Measurements from ENCODE around the gene MXD1.
A peak's percentile ranks its signal among the peaks of the same experiment; 100 is the strongest.
"Not testable (repeated sequence)": the region's sequence is repeated elsewhere in the genome, so short reads cannot be mapped to it uniquely, and the experiment has no call there.

The MXD1 gene

GRCh38 chr2:69914950-69915945 lies at the start of gene MXD1:
Gene MXD1, plus strand, starts transcription at chr2:69915109. Its CDS starts 222 bp downstream, at chr2:69915331.
- DNase-seq (ENCODE audit: low read depth in 3 of 3), result peak in 1 of 3 experiments; percentile 100

DNA sequence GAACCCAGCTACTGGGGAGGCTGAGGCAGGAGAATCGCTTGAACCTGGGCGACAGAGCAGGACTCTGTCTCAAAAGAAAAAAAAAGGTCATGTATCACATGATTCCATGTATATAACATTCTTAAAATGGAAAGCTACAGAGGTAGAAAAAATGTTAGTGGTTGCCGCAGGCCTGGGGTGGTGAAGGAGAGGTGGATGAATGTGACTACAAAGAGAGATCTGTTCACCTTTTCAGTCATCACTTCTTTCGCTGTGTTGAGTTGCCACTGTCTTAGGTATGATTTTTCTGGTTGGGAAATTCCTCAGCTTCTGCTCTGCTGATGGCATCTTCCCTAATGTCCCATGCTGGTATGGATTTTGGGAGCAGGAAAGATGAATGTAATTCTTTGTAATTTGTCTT lies 26.5 kb upstream of the MXD1 start:
- DNase-seq (ENCODE audit: low read depth in 3 of 3), result no peak

DNA sequence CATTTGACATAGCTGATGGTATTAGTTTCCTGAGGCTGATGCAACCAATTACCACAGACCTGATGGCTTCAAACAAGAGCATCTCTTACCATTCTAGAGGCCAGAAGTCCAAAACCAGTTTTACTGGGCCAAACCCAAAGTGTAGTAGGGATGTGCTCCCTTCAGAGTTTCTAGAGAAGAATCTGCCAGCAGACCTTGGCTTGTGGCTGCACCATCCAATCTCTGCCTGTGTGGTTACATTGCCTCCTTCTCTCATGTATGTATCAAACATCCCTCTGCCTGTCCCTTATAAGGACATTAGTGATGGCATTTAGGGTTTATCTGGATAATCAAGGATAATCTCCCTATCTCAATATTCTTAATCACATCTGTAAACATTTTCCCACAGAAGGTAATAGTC lies 25.6 kb upstream of the MXD1 start:
- DNase-seq (ENCODE audit: low read depth in 3 of 3), result no peak

DNA sequence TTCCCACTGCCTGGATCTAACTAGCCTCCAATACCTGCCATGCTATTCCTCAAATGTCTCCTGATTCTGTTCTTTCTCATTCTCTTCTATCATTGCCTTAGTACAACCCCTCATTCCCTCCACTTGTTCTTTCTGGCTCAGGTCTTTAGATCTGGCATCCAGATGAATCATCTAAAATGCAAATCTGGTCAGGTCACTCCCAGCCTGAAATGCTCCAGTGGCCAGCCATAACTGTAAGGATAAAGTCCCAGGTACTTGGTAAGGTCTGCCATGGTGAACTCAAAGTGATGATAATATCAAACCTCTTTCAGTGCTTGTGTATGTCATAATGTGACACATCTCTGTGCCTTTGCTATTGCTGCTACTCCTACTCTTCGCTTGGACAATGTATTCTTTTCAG lies 24.0 kb upstream of the MXD1 start:
- DNase-seq (ENCODE audit: low read depth in 3 of 3), result no peak

- not testable (repeated sequence) for DNase-seq (ENCODE audit: low read depth in 3 of 3)
Measured at GRCh38 chr2:69892838-69893424, 22.0 kb upstream of the MXD1 start.

GRCh38 chr2:69893684-69894551 lies 21.0 kb upstream of the MXD1 start, which contains the start of gene SNRNP27:
Gene SNRNP27, plus strand, starts transcription at chr2:69893956. Its CDS starts 29 bp downstream, at chr2:69893985.
- peak; percentile 66 to 79 (median 74) for DNase-seq (ENCODE audit: low read depth in 3 of 3)

DNA sequence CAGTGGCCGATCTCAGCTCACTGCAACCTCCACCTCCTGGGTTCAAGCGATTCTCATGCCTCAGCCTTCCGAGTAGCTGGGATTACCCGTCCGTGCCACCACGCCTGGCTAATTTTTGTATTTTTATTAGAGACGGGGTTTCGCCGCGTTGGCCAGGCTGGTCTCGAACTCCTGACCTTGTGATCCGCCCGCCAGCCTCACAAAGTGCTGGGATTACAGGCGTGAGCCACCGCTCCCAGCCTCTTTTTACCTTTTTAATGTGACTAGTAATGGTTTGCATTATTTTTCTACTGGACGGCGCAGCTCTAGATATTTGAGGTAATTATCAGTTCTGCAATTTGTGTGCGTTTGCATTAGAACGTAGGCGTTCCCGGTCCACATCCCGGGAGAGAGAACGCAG lies 20.2 kb upstream of the MXD1 start:
- DNase-seq (ENCODE audit: low read depth in 3 of 3), result not testable (repeated sequence)

DNA sequence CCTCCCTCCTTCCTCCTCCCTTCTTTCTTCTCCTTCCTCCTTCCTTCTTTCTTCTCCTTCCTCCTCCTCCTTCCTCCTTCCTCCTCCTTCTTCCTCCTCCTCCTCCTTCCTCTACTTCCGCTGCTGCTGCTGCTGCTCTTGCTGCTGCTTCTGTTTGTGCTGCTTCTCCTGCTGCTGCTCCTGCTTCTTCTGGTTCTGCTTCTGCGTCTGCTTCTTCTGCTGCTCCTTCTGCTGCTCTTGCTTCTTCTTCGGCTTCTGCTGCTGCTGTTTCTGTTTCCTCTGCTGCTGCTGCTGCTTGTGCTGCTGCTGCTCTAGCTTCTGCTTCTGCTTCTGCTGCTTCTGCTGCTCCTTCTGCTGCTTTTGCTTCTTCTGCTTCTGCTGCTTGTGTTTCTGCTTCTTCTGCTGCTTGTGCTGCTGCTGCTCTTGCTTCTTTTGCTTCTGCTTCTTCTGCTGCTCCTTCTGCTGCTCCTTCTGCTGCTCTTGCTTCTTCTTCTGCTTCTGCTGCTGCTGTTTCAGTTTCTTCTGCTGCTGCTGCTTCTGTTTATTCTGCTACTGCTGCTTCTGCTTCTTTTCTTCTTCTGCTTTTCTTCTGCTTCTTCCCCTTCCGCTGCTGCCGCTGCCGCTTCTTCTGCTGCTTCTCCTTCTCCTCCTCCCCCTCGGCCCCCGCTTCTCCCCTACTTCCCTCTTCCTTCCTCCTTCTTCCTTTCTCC lies 12.5 kb upstream of the MXD1 start:
- no peak for DNase-seq (ENCODE audit: low read depth in 3 of 3)

GRCh38 chr2:69907216-69907615 lies 7.7 kb upstream of the MXD1 start:
- no peak for DNase-seq (ENCODE audit: low read depth in 3 of 3)

DNA sequence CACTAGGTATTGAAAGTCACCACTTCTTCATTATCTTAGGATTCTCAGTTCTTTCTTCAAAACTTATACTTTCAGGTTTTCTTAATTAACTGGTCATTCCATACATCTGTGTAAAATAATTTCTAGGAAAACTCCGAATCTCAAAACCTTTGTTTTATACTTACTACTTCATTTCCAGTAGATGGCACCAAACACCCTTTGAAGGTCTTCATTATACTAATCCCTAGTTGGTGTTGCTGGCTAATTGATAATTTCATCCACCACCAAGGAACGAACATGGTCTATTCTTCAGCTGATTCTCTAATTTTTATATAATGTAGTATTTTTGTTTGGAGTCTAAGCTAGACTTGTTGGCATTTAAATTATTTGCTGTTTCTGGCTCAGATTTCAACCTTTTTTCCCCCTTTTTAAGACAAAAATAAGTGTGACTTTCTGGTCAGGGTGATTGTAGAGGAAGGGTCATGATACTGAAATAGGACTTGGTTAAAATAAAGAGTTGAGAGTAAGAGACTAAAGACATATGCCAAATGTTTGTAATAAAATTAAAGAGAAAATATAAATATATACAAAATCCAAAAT lies 2.8 kb upstream of the MXD1 start:
- DNase-seq (ENCODE audit: low read depth in 3 of 3), result no peak

- peak in 2 of 3 experiments; percentile 99 to 100 for DNase-seq (ENCODE audit: low read depth in 3 of 3)
Measured at GRCh38 chr2:69914164-69914949, 552 bp upstream of the MXD1 start.

DNA sequence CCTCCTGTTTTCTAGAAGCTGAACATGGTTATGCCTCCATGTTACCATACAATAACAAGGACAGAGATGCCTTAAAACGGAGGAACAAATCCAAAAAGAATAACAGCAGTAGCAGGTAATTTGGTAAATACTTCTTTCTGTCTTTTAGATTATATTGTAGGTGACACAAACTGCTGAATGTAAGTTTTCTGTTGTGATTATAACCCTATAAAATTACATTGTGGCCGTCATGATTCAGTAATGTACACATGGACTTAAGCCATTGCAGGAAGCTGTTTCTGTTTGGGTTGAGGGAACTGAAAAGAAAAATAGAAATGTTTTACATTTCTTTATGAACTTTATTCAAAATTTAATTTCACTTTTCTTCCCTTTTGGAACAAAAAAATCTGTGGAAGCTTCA lies 1.2 kb downstream of the MXD1 start:
- DNase-seq (ENCODE audit: low read depth in 3 of 3), result no peak

DNA sequence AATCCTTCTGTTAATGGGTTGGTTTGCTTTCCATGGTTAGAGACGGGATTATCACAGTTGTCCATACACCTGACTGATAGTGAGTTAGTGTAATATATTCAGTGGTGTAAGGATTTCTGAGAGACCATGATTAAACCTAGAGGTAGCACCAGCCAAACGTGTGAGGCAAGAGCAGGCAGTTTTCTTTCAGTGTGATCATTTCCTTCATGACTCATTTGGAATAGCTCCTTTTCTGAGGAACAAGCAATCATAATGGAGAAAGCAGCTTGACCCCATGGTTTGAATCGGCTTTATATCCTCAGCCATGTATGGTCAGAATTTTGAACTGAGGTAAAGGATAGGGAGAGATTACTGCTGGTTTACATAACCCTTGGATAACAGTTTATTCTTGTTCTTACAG lies 2.9 kb downstream of the MXD1 start:
- no peak for DNase-seq (ENCODE audit: low read depth in 3 of 3)

DNA sequence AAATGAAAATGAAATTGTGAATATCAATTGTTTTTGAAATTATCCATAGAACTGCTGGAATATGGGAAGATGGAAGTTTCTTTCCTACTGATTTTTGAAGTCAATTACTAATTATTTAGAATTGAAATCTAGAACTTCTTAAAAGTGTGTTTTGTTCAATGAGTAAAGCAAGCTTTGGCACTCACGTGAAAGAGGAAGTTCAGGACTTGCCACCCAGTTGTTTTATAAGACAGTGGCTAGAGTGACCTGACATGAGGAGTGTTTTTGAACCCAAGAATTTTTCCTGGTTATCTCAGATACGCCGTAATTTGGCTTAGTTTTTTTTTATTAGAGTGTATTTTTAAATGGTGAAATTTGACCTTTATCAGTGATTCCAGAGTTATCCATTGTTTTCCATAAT lies 3.5 kb downstream of the MXD1 start:
- no peak for DNase-seq (ENCODE audit: low read depth in 3 of 3)

DNA sequence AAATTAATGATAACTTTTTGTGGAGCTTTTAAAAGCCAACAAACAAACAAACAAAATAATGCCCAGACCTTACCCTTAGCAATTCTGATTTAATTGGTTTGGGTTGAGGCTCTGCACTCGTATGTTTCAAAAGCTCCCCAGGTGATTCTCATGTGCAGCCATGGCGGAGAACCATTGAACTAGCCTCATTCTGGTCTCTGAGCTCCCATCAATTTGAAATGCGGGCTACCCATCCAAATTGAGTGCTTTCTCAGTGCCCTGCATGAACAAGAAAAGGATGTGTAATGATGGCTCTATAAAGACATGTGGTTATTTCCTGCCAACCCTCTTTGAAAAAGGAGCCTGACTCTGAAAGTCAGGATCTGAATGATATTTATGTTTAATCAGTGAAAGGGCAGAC lies 8.2 kb downstream of the MXD1 start:
- DNase-seq (ENCODE audit: low read depth in 3 of 3), result no peak

DNA sequence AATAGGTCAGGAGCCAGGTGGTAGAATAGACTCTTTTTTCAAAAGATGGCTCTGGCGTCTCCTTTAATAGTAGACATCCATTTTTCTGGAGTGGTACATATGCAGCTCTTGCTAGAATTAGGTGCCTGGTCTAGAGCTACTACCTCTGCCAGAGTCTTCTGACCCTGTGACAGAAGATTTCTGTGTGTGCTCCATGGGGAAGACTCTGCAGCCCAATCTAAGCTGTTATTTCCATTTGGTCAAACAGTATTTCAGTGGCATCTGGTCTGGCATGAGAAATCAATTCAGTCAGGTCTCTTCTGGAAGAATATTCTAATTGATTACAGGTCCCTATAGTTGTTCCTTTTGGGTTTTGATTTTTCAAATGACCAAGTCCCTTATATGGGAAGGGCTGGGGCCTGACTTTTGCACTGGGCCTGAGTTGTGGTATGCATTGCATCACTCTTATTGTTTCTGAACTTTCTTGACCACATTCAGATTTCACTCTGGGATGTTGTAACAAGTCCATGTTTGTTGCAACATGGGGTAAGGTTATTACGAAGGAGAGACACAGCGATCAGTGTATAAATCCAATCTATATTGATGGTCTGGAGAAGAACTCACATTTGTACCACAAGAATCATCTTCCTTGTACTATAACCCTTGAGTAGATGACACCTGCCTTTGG lies 12.1 kb downstream of the MXD1 start:
- DNase-seq (ENCODE audit: low read depth in 3 of 3), result no peak

- DNase-seq (ENCODE audit: low read depth in 3 of 3), result no peak
Measured at GRCh38 chr2:69931832-69932595, 17.1 kb downstream of the MXD1 start.

DNA sequence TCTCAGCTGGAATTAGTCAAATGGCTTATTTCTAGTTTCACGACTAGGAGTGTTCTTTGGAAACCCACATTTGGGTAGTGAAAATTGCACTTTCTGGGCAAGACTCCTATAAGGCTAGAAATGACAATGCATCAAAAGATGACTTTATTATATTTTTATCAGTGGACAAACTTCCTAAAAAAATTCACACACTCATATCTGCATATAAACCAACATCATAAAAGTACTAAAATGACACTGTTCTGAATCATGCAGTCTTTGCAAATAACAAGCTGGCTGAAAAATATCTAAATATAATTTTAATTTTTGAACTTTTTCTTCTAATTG lies 17.6 kb downstream of the MXD1 start:
- DNase-seq (ENCODE audit: low read depth in 3 of 3), result no peak

DNA sequence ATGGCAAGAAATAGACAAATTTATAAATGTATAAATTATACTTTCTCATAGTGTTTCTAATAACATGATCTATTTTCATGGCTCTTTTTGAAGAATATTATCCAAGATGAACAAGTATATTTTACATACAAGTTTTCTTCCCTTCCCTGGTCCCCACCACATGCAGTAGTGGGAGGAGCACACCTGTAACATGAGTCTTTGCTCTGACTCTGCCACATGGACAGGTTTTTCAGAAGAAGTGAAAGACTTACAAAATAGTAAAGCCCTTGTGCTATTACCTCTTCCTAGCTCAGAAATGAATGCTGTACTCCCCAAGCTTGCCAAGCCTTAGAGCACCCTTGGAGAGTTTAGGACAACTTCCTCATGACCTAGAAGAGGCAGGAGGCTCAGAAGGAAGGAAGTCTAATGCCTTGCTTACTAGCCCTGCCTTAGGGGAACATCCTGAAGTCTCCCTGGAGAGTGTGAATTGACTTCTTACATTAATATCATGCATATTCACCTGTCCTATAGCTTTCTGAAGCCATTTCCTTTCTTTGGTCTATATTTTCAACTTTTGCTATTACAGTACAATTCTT lies 18.4 kb downstream of the MXD1 start:
- no peak for DNase-seq (ENCODE audit: low read depth in 3 of 3)
